HG02884 (cell line): Measurements from ENCODE around the gene THRA.

ENCODE experiments used
- ATAC-seq: cut with Tn5 transposase; IDR thresholded peaks from one replicate; pipeline ENCODE4 v1.9.1; 2021; ENCODE audit warnings: mild to moderate bottlenecking, moderate library complexity; ENCODE audit not compliant: unreplicated experiment

The THRA gene

GRCh38 chr17:40075201-40075941 lies 12.6 kb downstream of the THRA start:
- ATAC-seq = no peak

GRCh38 chr17:40075942-40076498 lies 13.3 kb downstream of the THRA start:
- no peak for ATAC-seq

- ATAC-seq = no peak
These were observed 13.8 kb downstream of the THRA start for GRCh38 chr17:40076591-40076990.

GRCh38 chr17:40079545-40079944 lies 16.8 kb downstream of the THRA start:
- ATAC-seq = no peak

- ATAC-seq = no peak
These were observed 21.7 kb downstream of the THRA start for GRCh38 chr17:40084477-40084876.

GRCh38 chr17:40086150-40087044 lies 23.6 kb downstream of the THRA start:
- ATAC-seq = no peak

GRCh38 chr17:40087049-40087794 lies 24.5 kb downstream of the THRA start:
- ATAC-seq = no peak

- ATAC-seq = no peak
These were observed 25.3 kb downstream of the THRA start for GRCh38 chr17:40087903-40088718.

- ATAC-seq = no peak
These were observed 26.5 kb downstream of the THRA start for GRCh38 chr17:40089077-40089895.

- ATAC-seq = no peak
These were observed 27.7 kb downstream of the THRA start for GRCh38 chr17:40090237-40091119.

- no peak for ATAC-seq
These were observed 29.1 kb downstream of the THRA start for GRCh38 chr17:40091691-40092397.

- no peak for ATAC-seq
These were observed 29.8 kb downstream of the THRA start for GRCh38 chr17:40092581-40092980.

GRCh38 chr17:40093005-40093579 lies 30.3 kb downstream of the THRA start:
- no peak for ATAC-seq

GRCh38 chr17:40093580-40094201 lies 30.9 kb downstream of the THRA start:
- ATAC-seq = no peak

- no peak for ATAC-seq
These were observed 32.1 kb downstream of the THRA start for GRCh38 chr17:40094874-40095273.

GRCh38 chr17:40095351-40095943 lies 32.7 kb downstream of the THRA start:
- no peak for ATAC-seq
